22Rv1 (cell line): ENCODE data around the gene CAMK1D.

Experiments
- ZFX ChIP-seq: fragments of 450-650 bp; IDR thresholded peaks from 2 replicates; pipeline ENCODE4 v1.6.1; 2017; ENCODE audit warnings: antibody characterized with exemption, borderline replicate concordance
- TF ChIP-seq, protein P1 (sequence below): fragments of 450-650 bp; IDR thresholded peaks from 2 replicates; pipeline ENCODE4 v1.5.1; 2017; ENCODE audit warnings: mild to moderate bottlenecking

DNA sequence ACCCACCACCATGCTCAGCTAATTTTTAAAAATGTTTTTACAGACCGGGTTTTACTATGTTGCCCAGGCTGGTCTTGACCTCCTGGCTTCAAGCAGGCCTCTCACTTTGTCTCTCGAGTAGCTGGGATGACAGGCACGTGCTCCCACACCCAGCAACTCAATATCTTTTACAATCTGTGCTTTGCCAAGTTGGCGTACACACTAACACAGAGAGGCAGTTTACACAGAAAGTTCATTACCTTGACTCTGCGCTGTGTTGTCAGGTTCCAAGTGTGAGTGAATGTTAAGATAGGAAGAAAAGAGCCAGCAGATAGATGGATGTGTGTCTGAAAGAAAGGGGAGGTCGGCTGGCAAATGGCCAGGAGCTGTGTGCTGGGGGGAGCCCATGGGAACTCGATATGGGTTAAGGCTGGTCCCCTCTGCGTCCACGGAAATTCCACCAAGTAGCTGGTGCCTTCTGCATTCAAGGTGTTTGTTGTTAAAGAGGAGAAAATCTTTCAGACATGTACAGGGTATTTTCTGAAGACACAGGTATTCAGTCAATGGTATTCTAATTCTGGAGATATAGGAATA, 299.8 kb downstream of the CAMK1D start:
- TF ChIP-seq ZFX, result no peak
- TF ChIP-seq, protein P1, sequence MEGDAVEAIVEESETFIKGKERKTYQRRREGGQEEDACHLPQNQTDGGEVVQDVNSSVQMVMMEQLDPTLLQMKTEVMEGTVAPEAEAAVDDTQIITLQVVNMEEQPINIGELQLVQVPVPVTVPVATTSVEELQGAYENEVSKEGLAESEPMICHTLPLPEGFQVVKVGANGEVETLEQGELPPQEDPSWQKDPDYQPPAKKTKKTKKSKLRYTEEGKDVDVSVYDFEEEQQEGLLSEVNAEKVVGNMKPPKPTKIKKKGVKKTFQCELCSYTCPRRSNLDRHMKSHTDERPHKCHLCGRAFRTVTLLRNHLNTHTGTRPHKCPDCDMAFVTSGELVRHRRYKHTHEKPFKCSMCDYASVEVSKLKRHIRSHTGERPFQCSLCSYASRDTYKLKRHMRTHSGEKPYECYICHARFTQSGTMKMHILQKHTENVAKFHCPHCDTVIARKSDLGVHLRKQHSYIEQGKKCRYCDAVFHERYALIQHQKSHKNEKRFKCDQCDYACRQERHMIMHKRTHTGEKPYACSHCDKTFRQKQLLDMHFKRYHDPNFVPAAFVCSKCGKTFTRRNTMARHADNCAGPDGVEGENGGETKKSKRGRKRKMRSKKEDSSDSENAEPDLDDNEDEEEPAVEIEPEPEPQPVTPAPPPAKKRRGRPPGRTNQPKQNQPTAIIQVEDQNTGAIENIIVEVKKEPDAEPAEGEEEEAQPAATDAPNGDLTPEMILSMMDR, result no peak
